GM18502 (cell line): ENCODE data around the gene FOXL2NB.
"Not testable (repeated sequence)": the region's sequence is repeated elsewhere in the genome, so short reads cannot be mapped to it uniquely, and the experiment has no call there.

Experiments
- ATAC-seq: cut with Tn5 transposase; IDR thresholded peaks from one replicate; pipeline ENCODE4 v1.9.1; 2021; ENCODE audit warnings: mild to moderate bottlenecking; ENCODE audit not compliant: unreplicated experiment, poor library complexity

The FOXL2NB gene

GRCh38 chr3:138946663-138947494 lies at the start of gene FOXL2NB, which contains the start of gene FOXL2:
FOXL2NB (plus strand) TSS chr3:138947217; CDS start chr3:138947365, 148 bp downstream.
FOXL2 (minus strand) TSS chr3:138947137; CDS start chr3:138946722, 415 bp downstream.
- ATAC-seq, result no peak

GRCh38 chr3:138898301-138898700 lies 48.7 kb upstream of the FOXL2NB start:
- ATAC-seq, result no peak

- ATAC-seq, result no peak
Measured at GRCh38 chr3:138898708-138899107, 48.3 kb upstream of the FOXL2NB start.

GRCh38 chr3:138899351-138899991 lies 47.5 kb upstream of the FOXL2NB start:
- ATAC-seq, result no peak

- no peak for ATAC-seq
Measured at GRCh38 chr3:138901567-138901966, 45.5 kb upstream of the FOXL2NB start.

GRCh38 chr3:138902171-138902570 lies 44.8 kb upstream of the FOXL2NB start:
- ATAC-seq, result no peak

- ATAC-seq, result no peak
Measured at GRCh38 chr3:138907539-138907938, 39.5 kb upstream of the FOXL2NB start.

- ATAC-seq, result no peak
Measured at GRCh38 chr3:138908846-138909245, 38.2 kb upstream of the FOXL2NB start.

GRCh38 chr3:138909904-138910303 lies 37.1 kb upstream of the FOXL2NB start:
- ATAC-seq, result no peak

GRCh38 chr3:138911621-138912020 lies 35.4 kb upstream of the FOXL2NB start:
- ATAC-seq, result no peak

- no peak for ATAC-seq
Measured at GRCh38 chr3:138912237-138912636, 34.8 kb upstream of the FOXL2NB start.

- ATAC-seq, result no peak
Measured at GRCh38 chr3:138913766-138914165, 33.3 kb upstream of the FOXL2NB start.

- peak; percentile 21 for ATAC-seq
Measured at GRCh38 chr3:138914870-138915502, 32.0 kb upstream of the FOXL2NB start.

GRCh38 chr3:138915503-138916498 lies 31.2 kb upstream of the FOXL2NB start:
- ATAC-seq, result peak; percentile 84

- ATAC-seq, result no peak
Measured at GRCh38 chr3:138916824-138917223, 30.2 kb upstream of the FOXL2NB start.

- ATAC-seq, result no peak
Measured at GRCh38 chr3:138919325-138919724, 27.7 kb upstream of the FOXL2NB start.

- ATAC-seq, result no peak
Measured at GRCh38 chr3:138921316-138922292, 25.4 kb upstream of the FOXL2NB start.

GRCh38 chr3:138922400-138922799 lies 24.6 kb upstream of the FOXL2NB start:
- not testable (repeated sequence) for ATAC-seq

- peak; percentile 88 for ATAC-seq
Measured at GRCh38 chr3:138923531-138923994, 23.5 kb upstream of the FOXL2NB start.
